Esophagus muscularis mucosa (tissue), 4 donors: ENCODE measurements around the gene PCSK7. TPM values are rescaled to one million over a fixed set of nuclear protein-coding genes. Genes with fewer than 3 reads are reported as not detected.

Experiments
- DNase-seq: peaks from one replicate; pipeline ENCODE4 v3.0.0-alpha.2; 2017; ENCODE audit errors: extremely low spot score
- H3K27ac ChIP-seq, 4 donors: fragments of 200-600 bp; sonication (generic); replicated peaks in 1 of 4; 1 replicate in 3 of 4; 2 replicates in 1 of 4; pipeline ENCODE4 v1.5.1; 2016 to 2019; ENCODE audit warnings: mild to moderate bottlenecking in 1 of 4
- H3K27me3 ChIP-seq, 4 donors: fragments of 200-600 bp; sonication (generic); one replicate each; pipeline versions ENCODE4 v1.5.1 to v1.6.0; 2016 to 2019
- H3K36me3 ChIP-seq, 4 donors: fragments of 200-600 bp; sonication (generic); one replicate each; pipeline ENCODE4 v1.5.1; 2016 to 2019
- H3K4me1 ChIP-seq, 4 donors: fragments of 200-600 bp; sonication (generic); one replicate each; pipeline ENCODE4 v1.5.1; 2016 to 2019
- H3K4me3 ChIP-seq, 4 donors: fragments of 200-600 bp; sonication (generic); 1 replicate in 2 of 4; 2 replicates in 2 of 4; pipeline ENCODE4 v1.5.1; 2016 to 2019; ENCODE audit warnings: mild to moderate bottlenecking in 4 of 4, moderate library complexity in 1 of 4
- H3K9me3 ChIP-seq, 4 donors: fragments of 200-600 bp; sonication (generic); 1 replicate in 3 of 4; 2 replicates in 1 of 4; pipeline ENCODE4 v1.5.1; 2016 to 2019
- CTCF ChIP-seq, 3 experiments: fragments of 200-600 bp in 2 of 3; fragments of 450-650 bp in 1 of 3; sonication (generic) in 2 of 3; IDR thresholded peaks; one replicate each; pipeline ENCODE4 v1.5.1; 2017 to 2019; ENCODE audit warnings: antibody characterized with exemption in 3 of 3, mild to moderate bottlenecking in 2 of 3, moderate library complexity in 1 of 3
- EP300 ChIP-seq: sonication (generic); formaldehyde crosslinking; IDR thresholded peaks from one replicate; pipeline ENCODE4 v1.6.1; 2017; ENCODE audit warnings: antibody characterized with exemption
- POLR2A ChIP-seq: fragments of 450-650 bp; IDR thresholded peaks from one replicate; pipeline ENCODE4 v1.6.1; 2017; ENCODE audit warnings: antibody characterized with exemption, moderate library complexity, mild to moderate bottlenecking, low read depth
- POLR2AphosphoS5 ChIP-seq, 2 donors: sonication (generic); formaldehyde crosslinking; IDR thresholded peaks; one replicate each; pipeline ENCODE4 v1.6.1; 2017; ENCODE audit warnings: antibody characterized with exemption in 2 of 2
- WGBS: methylation state at CpG from one replicate; pipeline ENCODE4 v1.1.5; 2018; 5-methylcytosine and 5-hydroxymethylcytosine counted together
- intact Hi-C: fragments of 100-400 bp; cut with DNase I; formaldehyde crosslinking; loops from one replicate; pipeline ENCODE4 v1.15.1; 2023
- total RNA-seq, 4 donors: library from RNA; depleted of rRNA; stranded (reverse); fragments of >200 nt; gene quantifications; one replicate each; pipeline versions ENCODE4 v1.1.0 to v1.2.1, GENCODE V29; 2016

Gene PCSK7
- total RNA-seq, 4 donors from 2014 or later: 27.8 to 43.7 (median 31.9) TPM

- Histone ChIP-seq H3K27me3 (no peaks in the 10 kb centered on the region), H3K4me3 (no peak overlapping the region), H3K27ac (peak overlapping the region in 1 of 4 donors; percentile 13), H3K4me1 (peaks cover 0 to 18% (median 3%) of the 10 kb centered on the region in 4 donors), H3K36me3 (peaks cover 54 to 97% (median 91%) of the 10 kb centered on the region in 4 donors), H3K9me3 (no peaks in the 10 kb centered on the region)
- no peak for DNase-seq
- TF ChIP-seq POLR2A: no peak
- TF ChIP-seq POLR2AphosphoS5 (IDR thresholded peaks at IDR 0.05): no peak
- TF ChIP-seq CTCF (IDR thresholded peaks at IDR 0.05): no peak
- no peak for TF ChIP-seq EP300
- 88% methylated on average over 13 of the region's 13 CpGs for whole genome bisulfite sequencing
- intact Hi-C loops: no loop called here
Observed at GRCh38 chr11:117187428-117187798, 44.5 kb downstream of the PCSK7 start.

GRCh38 chr11:117187007-117187406 is 44.9 kb downstream of the PCSK7 start:
- H3K4me3 ChIP-seq: no peak overlapping the region
- intact Hi-C loops: no loop called here
- no peaks in the 10 kb centered on the region for H3K27me3 ChIP-seq
- DNase-seq: no peak
- no peak for TF ChIP-seq CTCF (IDR thresholded peaks at IDR 0.05)
- TF ChIP-seq POLR2AphosphoS5 (IDR thresholded peaks at IDR 0.05): no peak
- no peak for TF ChIP-seq EP300
- no peak for TF ChIP-seq POLR2A
- peaks cover 51 to 97% (median 91%) of the 10 kb centered on the region in 4 donors for H3K36me3 ChIP-seq
- peak overlapping the region in 1 of 4 donors; percentile 46 for H3K27ac ChIP-seq
- H3K9me3 ChIP-seq: no peaks in the 10 kb centered on the region
- WGBS: 76% methylated on average over 2 of the region's 6 CpGs
- peaks cover 0 to 22% (median 6%) of the 10 kb centered on the region in 4 donors for H3K4me1 ChIP-seq

DNA sequence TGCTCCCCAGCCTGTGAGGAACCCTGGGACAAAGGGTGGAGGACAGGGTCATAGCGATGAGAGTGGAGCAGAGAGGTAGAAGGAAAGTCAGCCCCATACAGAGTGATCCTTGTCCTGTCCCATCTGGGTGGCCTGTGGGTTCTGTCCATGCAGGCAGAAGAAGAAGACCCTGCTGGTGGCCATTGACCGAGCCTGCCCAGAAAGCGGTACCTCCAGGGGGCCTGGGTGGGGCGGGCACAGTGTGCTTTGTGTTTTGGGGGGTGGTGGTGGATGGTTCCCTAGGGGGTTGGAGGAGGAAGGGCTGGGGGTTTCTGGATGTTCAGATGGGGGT is 45.5 kb downstream of the PCSK7 start:
- TF ChIP-seq EP300 (no peak), POLR2A (no peak), POLR2AphosphoS5 (IDR thresholded peaks at IDR 0.05) (no peak), CTCF (IDR thresholded peaks at IDR 0.05) (no peak)
- no peaks in the 10 kb centered on the region for H3K27me3 ChIP-seq
- peaks cover 3 to 28% (median 12%) of the 10 kb centered on the region in 4 donors for H3K4me1 ChIP-seq
- peaks cover 45 to 97% (median 88%) of the 10 kb centered on the region in 4 donors for H3K36me3 ChIP-seq
- peak overlapping the region in 2 of 4 donors; percentile 13 to 46 for H3K27ac ChIP-seq
- 86% methylated on average over 4 of the region's 4 CpGs for WGBS
- no peaks in the 10 kb centered on the region for H3K9me3 ChIP-seq
- DNase-seq: no peak
- intact Hi-C loops: no loop called here
- H3K4me3 ChIP-seq: no peak overlapping the region

DNA sequence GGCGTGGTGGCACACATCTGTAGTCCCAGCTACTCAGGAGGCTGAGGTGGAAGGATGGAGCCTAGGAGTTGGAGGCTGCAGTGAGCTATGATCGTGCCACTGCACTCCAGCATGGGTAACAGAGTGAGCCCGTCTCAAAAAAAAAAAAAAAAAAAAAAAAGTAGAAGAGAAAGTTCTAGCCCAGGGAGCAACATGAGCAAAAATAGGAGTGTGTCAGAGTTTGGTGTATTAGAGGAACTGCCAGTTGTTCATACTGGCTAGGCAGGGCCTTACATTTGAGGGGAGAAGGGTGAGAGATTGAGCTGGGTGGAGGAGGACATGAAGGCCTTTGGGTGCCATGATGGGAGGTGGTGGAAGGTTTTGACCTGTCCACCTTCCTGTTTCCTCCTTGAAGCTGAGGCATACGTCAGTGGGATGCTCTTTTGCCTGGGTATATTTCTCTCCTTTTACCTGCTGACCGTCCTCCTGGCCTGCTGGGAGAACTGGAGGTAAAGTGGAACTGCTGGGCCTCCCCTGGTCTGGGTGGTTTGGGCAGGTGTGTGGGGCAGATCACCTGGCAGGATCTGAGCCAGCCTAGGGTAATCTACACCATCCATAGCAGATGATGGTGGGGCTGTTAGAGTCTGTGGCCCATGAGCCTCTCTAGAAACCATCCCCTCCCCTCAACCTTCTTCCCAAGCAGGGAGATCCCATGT is 46.0 kb downstream of the PCSK7 start:
- no peak for DNase-seq
- intact Hi-C loops: no loop called here
- H3K4me3 ChIP-seq: no peak overlapping the region
- H3K27ac ChIP-seq: peak overlapping the region in 2 of 4 donors; percentile 13 to 46
- TF ChIP-seq POLR2AphosphoS5 (IDR thresholded peaks at IDR 0.05): no peak
- no peak for TF ChIP-seq CTCF (IDR thresholded peaks at IDR 0.05)
- no peak for TF ChIP-seq POLR2A
- TF ChIP-seq EP300: no peak
- no peaks in the 10 kb centered on the region for H3K9me3 ChIP-seq
- H3K36me3 ChIP-seq: peaks cover 44 to 94% (median 83%) of the 10 kb centered on the region in 4 donors
- no peaks in the 10 kb centered on the region for H3K27me3 ChIP-seq
- 77% methylated on average over 5 of the region's 5 CpGs for WGBS
- peaks cover 7 to 33% (median 17%) of the 10 kb centered on the region in 4 donors for H3K4me1 ChIP-seq
